ENCODE results near the gene HIPK2. TPM values are rescaled to one million over a fixed set of nuclear protein-coding genes. Genes with fewer than 3 reads are reported as not detected.
A peak's percentile ranks its signal among the peaks of the same experiment; 100 is the strongest.

Gene HIPK2
- total RNA-seq, 1 donor from 2014 or later, result 75.8 TPM

- peaks cover 47% of the 10 kb centered on the region for H3K36me3 Mint-ChIP-seq
- H3K27me3 Mint-ChIP-seq (ENCODE audit: low read depth), result no peaks in the 10 kb centered on the region
- no peaks in the 10 kb centered on the region for H3K4me1 Mint-ChIP-seq
- DNase-seq (ENCODE audit: low spot score in 2 of 2, unreplicated experiment in 2 of 2), result peak in 1 of 2 experiments; percentile 26
- H3K4me3 Mint-ChIP-seq, result no peak overlapping the region
- TF ChIP-seq, protein P1, sequence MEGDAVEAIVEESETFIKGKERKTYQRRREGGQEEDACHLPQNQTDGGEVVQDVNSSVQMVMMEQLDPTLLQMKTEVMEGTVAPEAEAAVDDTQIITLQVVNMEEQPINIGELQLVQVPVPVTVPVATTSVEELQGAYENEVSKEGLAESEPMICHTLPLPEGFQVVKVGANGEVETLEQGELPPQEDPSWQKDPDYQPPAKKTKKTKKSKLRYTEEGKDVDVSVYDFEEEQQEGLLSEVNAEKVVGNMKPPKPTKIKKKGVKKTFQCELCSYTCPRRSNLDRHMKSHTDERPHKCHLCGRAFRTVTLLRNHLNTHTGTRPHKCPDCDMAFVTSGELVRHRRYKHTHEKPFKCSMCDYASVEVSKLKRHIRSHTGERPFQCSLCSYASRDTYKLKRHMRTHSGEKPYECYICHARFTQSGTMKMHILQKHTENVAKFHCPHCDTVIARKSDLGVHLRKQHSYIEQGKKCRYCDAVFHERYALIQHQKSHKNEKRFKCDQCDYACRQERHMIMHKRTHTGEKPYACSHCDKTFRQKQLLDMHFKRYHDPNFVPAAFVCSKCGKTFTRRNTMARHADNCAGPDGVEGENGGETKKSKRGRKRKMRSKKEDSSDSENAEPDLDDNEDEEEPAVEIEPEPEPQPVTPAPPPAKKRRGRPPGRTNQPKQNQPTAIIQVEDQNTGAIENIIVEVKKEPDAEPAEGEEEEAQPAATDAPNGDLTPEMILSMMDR (IDR thresholded peaks at IDR 0.05; ENCODE audit: unreplicated experiment), result no peak
- H3K27ac Mint-ChIP-seq, result no peak overlapping the region
- H3K9me3 Mint-ChIP-seq, result no peaks in the 10 kb centered on the region
Measured at GRCh38 chr7:139580435-139580834, 197.4 kb downstream of the HIPK2 start.

DNA sequence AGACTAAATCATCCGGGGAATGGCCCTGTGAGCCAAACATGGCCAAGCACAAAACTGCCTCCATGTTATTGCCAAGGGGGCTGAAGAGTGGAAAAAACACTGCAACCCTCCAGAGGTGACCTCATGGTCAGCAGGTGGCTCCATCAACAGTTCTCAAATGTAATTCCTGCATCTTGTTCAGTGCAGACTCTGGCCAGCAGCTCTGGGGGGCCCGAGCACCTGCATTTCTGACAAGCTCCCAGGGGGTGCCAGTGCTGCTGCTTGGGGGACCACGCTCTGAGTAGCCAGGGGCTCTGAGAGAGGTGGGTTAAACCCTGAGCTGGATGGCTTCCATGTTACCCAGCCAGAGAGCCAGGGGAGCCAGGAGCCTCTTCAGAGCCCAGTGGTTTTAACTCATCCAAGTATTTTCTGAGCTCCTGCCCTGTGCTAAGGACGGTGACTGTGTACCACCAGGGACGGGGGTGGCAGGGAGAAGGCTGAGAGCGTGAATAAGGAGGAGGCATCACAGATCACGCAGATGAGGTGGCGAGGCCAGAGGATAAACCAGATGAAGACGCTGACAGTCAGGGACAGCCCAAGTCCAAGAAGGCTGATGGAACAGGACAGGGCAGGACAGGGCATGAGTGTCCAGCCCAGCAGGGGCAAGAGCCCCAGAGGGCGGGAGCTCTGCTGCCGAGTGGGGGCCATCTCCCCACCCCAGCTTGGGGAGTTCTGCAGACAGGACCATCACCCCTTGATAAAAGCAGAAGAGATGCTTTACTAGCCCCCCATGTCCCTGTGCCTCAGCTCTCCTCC lies 201.4 kb downstream of the HIPK2 start:
- no peaks in the 10 kb centered on the region for H3K9me3 Mint-ChIP-seq
- no peak overlapping the region for H3K4me3 Mint-ChIP-seq
- TF ChIP-seq, protein P1 (IDR thresholded peaks at IDR 0.05; ENCODE audit: unreplicated experiment), result no peak
- H3K4me1 Mint-ChIP-seq, result no peaks in the 10 kb centered on the region
- no peaks in the 10 kb centered on the region for H3K27me3 Mint-ChIP-seq (ENCODE audit: low read depth)
- peak in 1 of 2 experiments; percentile 26 for DNase-seq (ENCODE audit: low spot score in 2 of 2, unreplicated experiment in 2 of 2)
- no peak overlapping the region for H3K27ac Mint-ChIP-seq
- H3K36me3 Mint-ChIP-seq, result peaks cover 49% of the 10 kb centered on the region

GRCh38 chr7:139575338-139575680 lies 202.5 kb downstream of the HIPK2 start:
- Mint-ChIP-seq H3K4me3 (no peak overlapping the region), H3K4me1 (no peaks in the 10 kb centered on the region), H3K27me3 (ENCODE audit: low read depth) (no peaks in the 10 kb centered on the region), H3K36me3 (peaks cover 52% of the 10 kb centered on the region), H3K27ac (no peak overlapping the region), H3K9me3 (no peaks in the 10 kb centered on the region)
- DNase-seq (ENCODE audit: low spot score in 2 of 2, unreplicated experiment in 2 of 2), result no peak
- TF ChIP-seq, protein P1 (IDR thresholded peaks at IDR 0.05; ENCODE audit: unreplicated experiment), result no peak

DNA sequence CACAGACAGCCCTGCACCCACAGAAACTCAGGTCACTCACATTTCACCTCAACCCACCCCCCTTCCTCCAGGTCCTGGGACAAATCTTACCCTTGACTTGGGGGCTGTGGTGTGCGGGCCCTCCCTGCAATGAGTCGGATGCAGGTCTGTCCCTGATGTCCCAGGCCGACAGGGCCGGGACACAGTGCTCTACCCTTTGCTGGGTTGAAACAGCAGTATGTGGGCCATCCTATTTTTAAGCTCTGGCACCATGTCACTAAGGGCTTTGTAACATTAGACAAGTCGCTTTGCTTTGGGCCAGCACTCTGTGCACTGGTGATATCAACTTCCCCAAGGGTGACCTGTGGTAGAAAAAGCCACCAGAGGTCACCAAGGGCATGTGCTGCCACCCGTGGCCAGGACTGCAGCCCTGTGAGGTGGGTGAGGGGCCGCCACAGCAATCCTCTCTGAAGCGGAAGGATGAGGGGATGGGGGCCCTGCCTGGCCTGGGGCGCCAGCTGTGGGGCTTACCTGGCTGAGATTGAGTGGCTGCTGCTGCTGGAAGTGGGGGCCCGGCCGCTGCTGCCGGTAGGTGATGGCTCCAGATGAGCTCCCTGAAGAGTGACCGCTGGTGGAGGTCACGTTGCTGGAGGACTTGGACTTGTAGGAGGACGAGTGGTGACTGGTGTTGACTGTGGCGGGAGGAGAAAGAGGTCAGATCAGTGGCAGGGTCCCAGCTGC lies 203.0 kb downstream of the HIPK2 start:
- no peak overlapping the region for H3K4me3 Mint-ChIP-seq
- H3K27ac Mint-ChIP-seq, result no peak overlapping the region
- TF ChIP-seq, protein P1 (IDR thresholded peaks at IDR 0.05; ENCODE audit: unreplicated experiment), result no peak
- DNase-seq (ENCODE audit: low spot score in 2 of 2, unreplicated experiment in 2 of 2), result peak in 1 of 2 experiments; percentile 32
- H3K27me3 Mint-ChIP-seq (ENCODE audit: low read depth), result no peaks in the 10 kb centered on the region
- peaks cover 47% of the 10 kb centered on the region for H3K36me3 Mint-ChIP-seq
- no peaks in the 10 kb centered on the region for H3K9me3 Mint-ChIP-seq
- H3K4me1 Mint-ChIP-seq, result no peaks in the 10 kb centered on the region

DNA sequence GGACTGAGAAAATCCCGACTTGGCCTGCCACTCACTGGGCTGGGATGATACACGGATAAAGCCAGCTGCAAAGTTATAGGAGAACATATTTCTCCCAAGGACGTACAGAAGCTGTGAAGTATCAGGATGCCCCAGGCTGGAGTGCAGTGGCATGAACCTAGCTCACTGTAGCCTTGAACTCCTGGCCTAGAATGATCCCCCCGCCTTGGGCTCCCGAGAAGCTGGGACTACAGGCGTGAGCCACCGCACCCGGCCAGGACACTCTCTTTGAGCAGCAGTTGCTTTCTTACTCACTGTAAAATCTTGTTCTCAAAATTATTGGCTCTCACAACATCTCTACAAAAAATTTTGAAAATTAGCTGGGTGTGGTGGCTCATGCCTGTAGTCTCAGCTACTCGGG lies 203.9 kb downstream of the HIPK2 start:
- peak in 1 of 2 experiments; percentile 6 for DNase-seq (ENCODE audit: low spot score in 2 of 2, unreplicated experiment in 2 of 2)
- Mint-ChIP-seq H3K36me3 (peaks cover 39% of the 10 kb centered on the region), H3K27ac (no peak overlapping the region), H3K4me1 (no peaks in the 10 kb centered on the region), H3K9me3 (no peaks in the 10 kb centered on the region), H3K27me3 (ENCODE audit: low read depth) (no peaks in the 10 kb centered on the region), H3K4me3 (no peak overlapping the region)
- TF ChIP-seq, protein P1 (IDR thresholded peaks at IDR 0.05; ENCODE audit: unreplicated experiment), result no peak

Data from mesothelial cell of epicardium (in vitro differentiated cells).